H7 (cell line): ENCODE data around the gene EFCAB8. TPM values are rescaled to one million over a fixed set of nuclear protein-coding genes. Genes with fewer than 3 reads are reported as not detected.
"Not testable (repeated sequence)": the region's sequence is repeated elsewhere in the genome, so short reads cannot be mapped to it uniquely, and the experiment has no call there.

Source experiments
- DNase-seq: peaks from one replicate; pipeline ENCODE4 v3.0.0; 2012
- H3K27me3 ChIP-seq: 2 replicates; pipeline ENCODE4 v1.6.0; 2011; ENCODE audit warnings: mild to moderate bottlenecking, low read length; ENCODE audit not compliant: control insufficient read depth, insufficient read depth
- H3K36me3 ChIP-seq: replicated peaks from 2 replicates; pipeline ENCODE4 v1.5.1; 2011; ENCODE audit warnings: low read length; ENCODE audit not compliant: control insufficient read depth, insufficient read depth
- H3K4me3 ChIP-seq: 2 replicates; pipeline ENCODE4 v1.5.1; 2011; ENCODE audit warnings: low read depth, mild to moderate bottlenecking, control low read depth, low read length, moderate library complexity; ENCODE audit not compliant: insufficient read depth
- total RNA-seq: library from RNA; depleted of rRNA; stranded (reverse); fragments of >200 nt; shearing (Covaris generic); gene quantifications from 2 replicates; pipeline ENCODE4 v1.2.3, GENCODE V29; 2014

Gene EFCAB8
- total RNA-seq, 1 experiment from 2014 or later = 0.17 TPM

GRCh38 chr20:32959351-32960221, 100.9 kb downstream of the EFCAB8 start:
- peak; percentile 22 for DNase-seq
- H3K36me3 ChIP-seq = no peaks in the 10 kb centered on the region
- H3K27me3 ChIP-seq = no peaks in the 10 kb centered on the region
- H3K4me3 ChIP-seq = no peak overlapping the region

DNA sequence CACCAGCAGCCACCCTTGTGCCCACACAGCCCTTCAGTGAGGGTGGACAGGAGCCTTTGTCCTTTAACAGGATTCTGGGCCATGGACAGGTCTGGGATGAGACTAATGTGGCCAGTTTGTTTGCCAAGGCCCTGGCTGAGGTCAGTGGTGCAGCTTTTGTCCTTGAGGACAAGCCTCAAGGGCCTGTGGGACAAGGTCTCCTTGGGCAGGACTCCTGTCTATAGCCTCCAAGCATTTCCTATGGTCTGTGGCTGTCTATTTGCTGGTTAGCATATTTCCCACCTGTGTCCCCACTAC, 101.4 kb downstream of the EFCAB8 start:
- no peak overlapping the region for H3K4me3 ChIP-seq
- no peak for DNase-seq

GRCh38 chr20:32960849-32961731, 102.4 kb downstream of the EFCAB8 start:
- H3K36me3 ChIP-seq = no peaks in the 10 kb centered on the region
- peak; percentile 29 for DNase-seq
- no peaks in the 10 kb centered on the region for H3K27me3 ChIP-seq
- H3K4me3 ChIP-seq = no peak overlapping the region

More for the DNA sequence above, 101.4 kb downstream of the EFCAB8 start:
- Histone ChIP-seq H3K27me3 (no peaks in the 10 kb centered on the region), H3K36me3 (no peaks in the 10 kb centered on the region)

- no peaks in the 10 kb centered on the region for H3K36me3 ChIP-seq
Observed at GRCh38 chr20:32962053-32962452, 103.3 kb downstream of the EFCAB8 start.

GRCh38 chr20:32962646-32963045, 103.9 kb downstream of the EFCAB8 start:
- not testable (repeated sequence) for DNase-seq, H3K4me3 ChIP-seq, H3K27me3 ChIP-seq, H3K36me3 ChIP-seq

More at GRCh38 chr20:32962053-32962452, 103.3 kb downstream of the EFCAB8 start:
- peak; percentile 14 for DNase-seq
- no peak overlapping the region for H3K4me3 ChIP-seq
- H3K27me3 ChIP-seq = no peaks in the 10 kb centered on the region

- DNase-seq = peak; percentile 11
- no peaks in the 10 kb centered on the region for H3K27me3 ChIP-seq
- H3K36me3 ChIP-seq = no peaks in the 10 kb centered on the region
- H3K4me3 ChIP-seq = no peak overlapping the region
Observed at GRCh38 chr20:32963176-32963575, 104.5 kb downstream of the EFCAB8 start.

DNA sequence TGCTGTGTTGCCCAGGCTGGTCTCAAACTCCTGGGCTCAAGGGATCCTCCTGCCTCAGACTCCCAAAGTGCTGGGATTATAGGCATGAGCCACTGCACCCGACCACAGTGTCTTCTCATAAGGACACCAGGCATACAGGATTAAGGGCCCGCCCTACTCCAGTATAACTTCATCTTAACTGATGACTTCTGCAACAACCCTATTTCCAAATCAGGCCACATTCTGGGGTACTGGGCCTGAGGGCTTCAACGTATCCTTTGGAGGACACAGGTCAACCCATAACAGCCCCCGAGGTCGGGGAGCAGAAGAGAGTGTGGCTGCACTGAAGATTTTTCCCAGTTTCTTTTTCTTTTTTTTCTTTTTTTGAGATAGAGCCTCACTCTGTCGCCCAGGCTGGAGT, 105.9 kb downstream of the EFCAB8 start:
- Histone ChIP-seq H3K4me3 (no peak overlapping the region), H3K36me3 (no peaks in the 10 kb centered on the region), H3K27me3 (no peaks in the 10 kb centered on the region)
- peak; percentile 2 for DNase-seq

DNA sequence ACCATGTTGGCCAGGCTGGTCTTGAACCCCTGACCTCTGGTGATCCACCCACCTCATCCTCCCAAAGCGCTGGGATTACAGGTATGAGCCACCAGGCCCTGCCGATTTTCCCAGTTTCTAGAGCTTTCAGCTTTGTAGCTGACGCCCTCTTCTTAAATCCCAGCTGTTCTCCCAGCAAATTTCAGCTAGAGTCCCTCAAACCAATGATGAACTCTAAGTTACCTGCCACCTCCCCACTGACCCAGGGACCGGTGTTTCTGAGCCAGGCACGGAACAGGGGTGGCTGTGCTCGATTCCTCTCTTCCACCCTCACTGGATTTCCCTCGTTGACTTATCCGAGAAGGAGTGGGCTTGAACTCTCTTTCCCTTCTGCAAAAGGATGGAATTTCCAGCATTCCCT, 106.4 kb downstream of the EFCAB8 start:
- Histone ChIP-seq H3K27me3 (no peaks in the 10 kb centered on the region), H3K36me3 (no peaks in the 10 kb centered on the region)
- peak; percentile 13 for DNase-seq

GRCh38 chr20:32965581-32966373, 107.1 kb downstream of the EFCAB8 start:
- peak; percentile 7 for DNase-seq
- Histone ChIP-seq H3K36me3 (no peaks in the 10 kb centered on the region), H3K4me3 (no peak overlapping the region), H3K27me3 (no peaks in the 10 kb centered on the region)

More for the DNA sequence above, 106.4 kb downstream of the EFCAB8 start:
- H3K4me3 ChIP-seq = no peak overlapping the region

DNA sequence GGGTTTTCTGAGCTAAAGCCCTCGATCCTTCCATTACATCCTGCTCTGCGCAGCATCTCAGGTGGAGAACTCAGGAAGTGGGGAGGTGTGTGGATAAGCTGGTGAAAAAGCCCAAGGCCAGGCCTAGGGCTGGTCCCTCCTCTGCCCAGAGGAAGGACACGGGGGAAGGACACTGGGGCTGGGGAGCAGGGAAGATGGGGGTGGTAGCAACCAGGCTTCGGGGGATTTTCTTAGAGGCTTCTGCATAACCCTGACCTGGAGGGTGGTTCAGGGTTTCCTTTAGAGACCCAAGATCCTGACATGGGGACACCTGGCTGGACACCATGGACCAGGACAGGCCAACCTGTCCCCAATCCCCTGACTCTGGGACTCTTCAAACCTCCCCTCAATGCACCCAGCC, 107.7 kb downstream of the EFCAB8 start:
- Histone ChIP-seq H3K27me3 (no peaks in the 10 kb centered on the region), H3K4me3 (no peak overlapping the region), H3K36me3 (no peaks in the 10 kb centered on the region)
- peak; percentile 10 for DNase-seq

DNA sequence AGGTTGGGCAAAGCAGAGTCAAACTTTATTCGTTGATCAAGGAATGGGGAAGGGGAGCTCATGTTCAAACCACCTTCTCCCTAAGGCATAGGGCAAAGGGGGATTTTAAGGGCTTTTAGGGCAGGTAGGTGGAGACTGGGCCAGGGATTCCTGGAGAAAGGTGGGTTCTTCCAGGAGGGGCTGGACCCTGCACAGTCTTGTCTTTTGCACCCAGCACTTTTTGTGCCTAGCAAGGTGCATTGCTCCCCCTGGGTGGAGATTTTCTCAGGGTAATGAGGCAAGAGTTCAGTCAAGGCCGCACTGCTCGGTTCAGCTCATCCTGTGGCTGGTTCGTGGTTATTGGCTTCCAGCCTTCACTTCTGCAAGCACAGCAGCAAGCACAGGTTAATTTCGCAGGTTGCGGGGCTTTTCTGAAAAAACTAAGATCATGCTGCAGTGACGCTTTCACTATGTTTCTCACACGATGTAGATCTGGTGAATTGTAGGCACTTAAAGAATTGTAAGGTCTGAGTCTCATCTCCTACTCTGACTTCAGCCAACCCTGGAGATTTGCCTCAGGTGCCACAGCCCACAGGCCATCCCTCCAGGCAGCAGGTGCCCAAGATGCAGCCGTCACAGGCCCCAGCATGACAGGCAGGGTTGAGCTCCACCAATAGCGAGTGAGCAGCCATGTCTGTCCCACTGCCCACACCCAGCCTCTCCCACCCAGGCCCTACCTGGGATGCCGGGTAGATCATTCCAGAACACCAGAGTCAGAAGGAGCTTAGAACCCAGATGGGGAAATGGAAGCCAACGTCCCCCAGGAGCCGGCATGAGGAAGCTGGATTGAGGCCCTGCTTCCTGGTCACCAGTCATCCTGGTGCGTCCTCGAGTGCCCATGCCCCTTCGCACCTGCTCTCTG, 108.4 kb downstream of the EFCAB8 start:
- DNase-seq = peak; percentile 29
- Histone ChIP-seq H3K36me3 (no peaks in the 10 kb centered on the region), H3K4me3 (no peak overlapping the region), H3K27me3 (no peaks in the 10 kb centered on the region)

- peak; percentile 13 for DNase-seq
- no peak overlapping the region for H3K4me3 ChIP-seq
- no peaks in the 10 kb centered on the region for H3K36me3 ChIP-seq
- no peaks in the 10 kb centered on the region for H3K27me3 ChIP-seq
Observed at GRCh38 chr20:32967961-32968457, 109.3 kb downstream of the EFCAB8 start.

DNA sequence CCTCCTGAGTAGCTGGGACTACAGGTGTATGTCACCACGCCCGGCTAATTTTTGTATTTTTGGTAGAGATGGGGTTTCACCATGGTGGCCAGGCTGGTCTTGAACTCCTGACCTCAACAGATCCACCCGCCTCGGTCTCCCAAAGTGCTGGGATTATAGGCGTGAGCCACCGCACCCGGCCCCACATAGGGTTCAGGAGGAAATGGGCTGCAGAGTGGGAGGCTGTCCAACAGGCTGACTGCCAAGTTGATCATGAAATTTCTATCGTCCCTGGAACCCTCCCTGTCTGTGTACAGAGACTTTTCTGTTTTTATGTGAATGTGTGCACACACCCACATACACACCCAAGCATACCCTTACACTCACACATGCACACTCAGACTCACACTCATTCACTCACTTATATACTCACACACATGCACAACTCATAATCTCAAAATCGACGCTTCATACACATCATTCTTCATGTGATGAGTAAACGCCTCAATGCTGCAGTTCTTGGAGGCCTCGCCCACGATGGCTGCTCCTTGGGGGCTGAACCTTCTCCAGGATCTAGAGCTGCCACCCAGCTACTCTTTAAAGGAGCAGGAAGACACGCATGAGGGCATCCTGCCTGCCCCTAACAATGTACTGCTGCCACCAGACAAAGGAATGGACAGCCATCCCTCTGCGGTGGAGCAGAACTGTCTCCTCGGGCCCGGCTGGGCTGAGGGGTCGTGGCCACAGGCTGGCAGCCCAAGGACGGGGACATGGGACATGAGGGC, 109.9 kb downstream of the EFCAB8 start:
- Histone ChIP-seq H3K36me3 (no peaks in the 10 kb centered on the region), H3K27me3 (no peaks in the 10 kb centered on the region), H3K4me3 (no peak overlapping the region)
- peak; percentile 13 for DNase-seq
